ENCODE data around the gene PI4KB.
"Not testable (repeated sequence)": the region's sequence is repeated elsewhere in the genome, so short reads cannot be mapped to it uniquely, and the experiment has no call there.

The PI4KB gene

GRCh38 chr1:151327223-151327902 lies at the start of gene PI4KB:
TSS of gene PI4KB (minus strand) at chr1:151327416. CDS start at chr1:151316481, 10,935 bp downstream.
- peak; percentile 96 for DNase-seq

- no peak for DNase-seq
Observed at GRCh38 chr1:151373196-151373595, 46.0 kb upstream of the PI4KB start.

- peak; percentile 81 for DNase-seq
Observed at GRCh38 chr1:151372058-151372934, 45.1 kb upstream of the PI4KB start, which contains the start of gene SELENBP1. TSS of gene SELENBP1 (minus strand) at chr1:151372705. CDS start at chr1:151372641, 64 bp downstream.

GRCh38 chr1:151371370-151372057 lies 44.3 kb upstream of the PI4KB start:
- peak; percentile 80 for DNase-seq

GRCh38 chr1:151370211-151370911 lies 43.1 kb upstream of the PI4KB start:
- no peak for DNase-seq

- DNase-seq, result no peak
Observed at GRCh38 chr1:151369621-151370048, 42.4 kb upstream of the PI4KB start.

GRCh38 chr1:151369302-151369610 lies 42.0 kb upstream of the PI4KB start:
- DNase-seq, result no peak

- no peak for DNase-seq
Observed at GRCh38 chr1:151368393-151369301, 41.4 kb upstream of the PI4KB start.

- no peak for DNase-seq
Observed at GRCh38 chr1:151367658-151368392, 40.6 kb upstream of the PI4KB start.

- no peak for DNase-seq
Observed at GRCh38 chr1:151364996-151365395, 37.8 kb upstream of the PI4KB start.

GRCh38 chr1:151362308-151363155 lies 35.3 kb upstream of the PI4KB start:
- no peak for DNase-seq

- no peak for DNase-seq
Observed at GRCh38 chr1:151361883-151362282, 34.7 kb upstream of the PI4KB start.

- DNase-seq, result no peak
Observed at GRCh38 chr1:151356696-151357095, 29.5 kb upstream of the PI4KB start.

- no peak for DNase-seq
Observed at GRCh38 chr1:151352021-151352718, 25.0 kb upstream of the PI4KB start.

- DNase-seq, result not testable (repeated sequence)
Observed at GRCh38 chr1:151350323-151350722, 23.1 kb upstream of the PI4KB start.

- DNase-seq, result no peak
Observed at GRCh38 chr1:151347523-151348246, 20.5 kb upstream of the PI4KB start.

GRCh38 chr1:151346769-151347522 lies 19.7 kb upstream of the PI4KB start, which contains the start of gene RFX5:
TSS of gene RFX5 (minus strand) at chr1:151347252. CDS start at chr1:151346320, 932 bp downstream.
- peak; percentile 97 for DNase-seq
